Skin epidermis (tissue), 12 donors: ENCODE results near the gene LRFN4.
A peak's percentile ranks its signal among the peaks of the same experiment; 100 is the strongest.

ENCODE experiments used
- H3K27ac ChIP-seq, 21 experiments: fragments of 200-600 bp; sonication (generic) in 11 of 21; one replicate each; pipeline ENCODE4 v1.5.0; 2020; ENCODE audit warnings: mild to moderate bottlenecking in 3 of 21, inconsistent platforms in 2 of 21, moderate library complexity in 2 of 21
- H3K4me3 ChIP-seq, 7 experiments: fragments of 200-600 bp; sonication (generic) in 2 of 7; one replicate each; pipeline ENCODE4 v1.5.0; 2020; ENCODE audit warnings: inconsistent platforms in 2 of 7, mild to moderate bottlenecking in 2 of 7, moderate library complexity in 1 of 7

Gene LRFN4

DNA sequence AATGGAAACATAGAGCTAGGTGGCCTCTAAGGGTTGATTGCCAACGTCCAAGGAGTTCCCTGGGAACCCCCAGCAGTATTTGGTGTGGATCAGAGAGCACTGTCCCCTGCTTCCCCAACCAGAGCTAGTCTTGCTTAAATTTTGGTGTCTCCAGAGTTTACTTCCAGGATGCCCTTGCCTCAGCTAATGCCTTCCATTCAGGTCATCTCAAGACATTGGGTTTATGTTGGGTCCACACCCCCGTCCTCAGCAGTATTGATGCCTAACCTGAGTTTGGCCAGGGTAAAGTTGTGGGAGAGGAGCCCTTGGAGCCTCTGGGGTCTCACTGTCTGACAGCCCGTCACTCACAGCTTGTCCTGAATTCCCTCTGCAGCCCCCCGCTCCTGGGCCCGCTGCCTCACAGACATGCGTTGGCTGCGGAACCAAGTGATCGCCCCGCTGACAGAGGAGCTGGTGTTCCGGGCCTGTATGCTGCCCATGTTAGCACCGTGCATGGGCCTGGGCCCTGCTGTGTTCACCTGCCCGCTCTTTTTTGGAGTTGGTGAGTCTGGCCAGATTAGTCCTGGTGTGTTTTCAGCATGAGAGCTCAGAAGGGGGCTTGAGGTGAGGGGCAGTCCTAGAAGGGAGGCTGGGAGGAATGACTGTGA lies 12.2 kb upstream of the LRFN4 start:
- peak overlapping the region in 2 of 7 experiments; percentile 78 to 85 for H3K4me3 ChIP-seq
- peak overlapping the region in 4 of 21 experiments; percentile 97 to 100 (median 99) for H3K27ac ChIP-seq

- Histone ChIP-seq H3K4me3 (no peak overlapping the region), H3K27ac (no peak overlapping the region)
Measured at GRCh38 chr11:66845143-66845875, 11.6 kb upstream of the LRFN4 start.

- no peak overlapping the region for H3K27ac ChIP-seq
- no peak overlapping the region for H3K4me3 ChIP-seq
Measured at GRCh38 chr11:66845876-66846212, 11.0 kb upstream of the LRFN4 start.

DNA sequence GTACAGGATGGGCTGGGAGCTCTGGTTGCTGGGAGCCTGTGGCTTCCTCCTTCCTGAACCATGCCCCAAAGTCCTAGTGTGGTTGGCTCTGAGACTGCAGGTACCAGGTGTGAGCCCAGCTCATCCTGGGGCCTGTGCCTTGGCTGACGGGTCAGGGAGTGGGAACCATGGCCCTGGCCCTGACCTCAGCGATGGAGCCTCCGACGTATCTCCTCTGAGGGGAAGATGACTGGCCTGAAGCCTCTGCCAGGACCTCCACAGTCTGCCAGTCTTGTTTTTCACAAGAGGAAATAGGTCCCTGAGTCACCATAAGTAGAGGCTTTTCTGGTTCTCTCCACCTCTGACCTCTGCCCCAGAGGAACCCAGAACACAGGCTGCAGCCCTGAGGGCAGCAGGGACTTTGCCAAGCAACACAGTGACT lies 10.2 kb upstream of the LRFN4 start:
- Histone ChIP-seq H3K4me3 (no peak overlapping the region), H3K27ac (no peak overlapping the region)

GRCh38 chr11:66847461-66848232 lies 9.2 kb upstream of the LRFN4 start:
- Histone ChIP-seq H3K27ac (no peak overlapping the region), H3K4me3 (no peak overlapping the region)

DNA sequence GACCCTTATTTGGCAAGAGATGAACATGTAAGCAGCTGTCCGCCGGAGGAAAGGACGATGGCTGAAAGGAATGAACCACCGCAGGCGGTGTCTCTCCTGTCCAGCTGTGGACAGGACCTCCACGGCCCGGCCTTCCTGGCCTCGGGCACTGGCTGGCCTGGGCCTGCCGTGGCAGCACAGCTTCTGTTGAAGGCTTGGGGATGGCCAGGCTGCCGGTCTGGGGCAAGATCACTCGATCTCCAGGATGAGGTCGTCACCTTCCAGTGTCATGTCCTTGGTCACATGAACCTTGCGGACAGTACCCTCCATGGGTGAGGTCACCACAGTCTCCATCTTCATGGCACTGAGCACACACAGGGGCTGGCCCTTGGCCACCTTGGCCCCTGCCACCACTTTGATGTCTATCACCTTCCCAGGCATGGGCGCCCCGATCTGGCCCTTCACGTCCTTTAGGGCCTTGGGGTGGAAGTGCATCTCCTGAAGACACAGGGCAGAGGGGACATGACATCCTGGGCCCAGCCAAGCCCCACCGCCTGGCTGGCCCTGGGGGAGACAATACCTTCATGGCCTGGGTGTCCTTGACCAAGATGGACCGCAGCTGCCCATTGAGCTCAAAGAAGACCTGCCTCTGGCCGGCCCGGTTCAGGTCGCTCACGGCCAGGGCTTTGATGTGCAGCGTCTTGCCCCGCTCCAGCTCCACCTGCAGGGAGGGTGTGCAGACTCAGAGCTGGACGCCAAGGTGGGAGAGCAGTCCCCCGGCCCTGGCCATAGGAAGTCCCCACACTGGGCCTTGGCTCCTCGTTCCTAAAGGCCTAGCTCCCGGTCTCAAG lies 8.0 kb upstream of the LRFN4 start:
- H3K27ac ChIP-seq = no peak overlapping the region
- H3K4me3 ChIP-seq = no peak overlapping the region

DNA sequence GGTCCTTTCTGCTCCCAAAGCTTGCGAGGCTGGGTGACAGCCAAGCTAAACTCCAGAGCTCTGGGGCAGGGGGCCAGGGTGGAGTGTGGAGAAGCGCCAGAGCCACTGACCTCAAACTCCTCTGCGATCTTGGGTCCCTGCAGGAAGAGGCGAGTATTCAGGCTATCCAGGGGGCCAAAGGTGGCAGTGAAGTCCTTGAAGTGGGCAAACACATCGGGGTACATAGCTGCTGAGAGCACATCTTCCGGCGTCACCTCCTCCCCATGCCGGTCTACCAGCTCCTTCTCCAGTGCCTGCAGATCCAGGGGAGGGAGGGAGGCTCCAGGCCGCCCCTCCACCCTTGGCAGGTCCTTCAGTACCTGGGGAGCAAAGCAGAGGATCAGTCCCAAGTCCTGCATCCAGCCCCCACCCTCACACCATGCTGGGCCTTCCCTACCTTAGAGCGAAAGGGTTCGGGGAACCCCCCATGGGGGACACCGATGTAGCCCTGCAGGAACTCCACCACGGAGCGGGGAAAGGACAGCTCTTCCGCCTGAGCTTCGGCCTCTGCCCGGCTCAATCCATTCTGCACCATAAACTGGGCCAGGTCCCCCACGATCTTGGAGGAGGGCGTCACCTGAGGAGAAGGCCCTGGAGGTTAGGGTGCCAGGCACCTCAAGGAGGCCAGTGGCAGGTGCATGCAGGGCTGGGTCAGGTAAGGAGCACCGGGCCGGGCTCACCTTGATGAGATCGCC lies 7.2 kb upstream of the LRFN4 start:
- H3K27ac ChIP-seq = no peak overlapping the region
- no peak overlapping the region for H3K4me3 ChIP-seq

- Histone ChIP-seq H3K27ac (no peak overlapping the region), H3K4me3 (no peak overlapping the region)
Measured at GRCh38 chr11:66850235-66850587, 6.7 kb upstream of the LRFN4 start.

DNA sequence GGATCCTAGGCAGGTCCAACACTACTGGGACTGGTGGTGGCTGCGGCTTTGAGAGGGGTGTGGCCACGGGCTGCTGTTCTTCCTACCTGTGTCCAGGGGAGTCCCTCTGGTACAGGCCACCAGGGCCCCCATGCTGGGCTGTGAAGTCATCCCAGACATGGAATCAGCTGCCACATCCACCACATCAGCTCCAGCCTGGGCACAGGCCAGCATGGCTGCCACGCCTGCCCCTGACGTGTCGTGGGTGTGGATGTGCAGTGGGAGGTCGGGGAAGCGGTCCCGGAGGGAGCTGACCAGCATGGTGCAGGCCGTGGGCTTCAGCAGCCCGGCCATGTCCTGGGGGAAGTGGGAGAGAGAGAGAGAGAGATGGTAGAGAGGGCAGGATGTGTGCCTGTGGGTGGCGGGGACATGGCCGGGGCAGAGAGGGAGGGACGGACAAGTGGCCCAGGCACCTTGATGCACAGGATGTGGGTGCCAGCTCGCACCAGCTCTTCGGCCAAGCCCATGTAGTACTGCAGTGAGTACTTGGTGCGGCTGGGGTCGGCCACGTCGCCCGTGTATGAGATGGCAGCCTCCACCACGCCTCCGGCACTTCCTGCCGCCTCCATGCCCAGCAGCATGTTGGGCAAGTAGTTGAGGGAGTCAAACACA lies 6.2 kb upstream of the LRFN4 start:
- no peak overlapping the region for H3K4me3 ChIP-seq
- no peak overlapping the region for H3K27ac ChIP-seq

DNA sequence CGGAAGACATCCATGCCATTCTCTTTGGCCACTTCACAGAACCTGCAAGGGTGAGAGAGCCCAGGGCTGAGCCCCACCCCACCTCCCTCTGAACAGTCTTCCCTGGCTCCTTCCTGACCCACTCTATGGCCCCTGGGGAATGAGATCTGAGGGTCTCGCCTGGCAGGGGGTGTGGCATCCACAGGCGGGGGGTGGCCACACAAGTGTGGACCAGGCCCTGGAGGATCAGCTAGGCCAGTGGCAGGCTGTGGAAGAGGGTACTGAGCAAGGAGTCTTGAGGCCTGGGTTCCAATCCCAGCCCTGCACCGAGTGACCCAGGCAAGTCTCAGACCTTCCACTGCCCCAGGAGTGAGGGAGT lies 5.6 kb upstream of the LRFN4 start:
- Histone ChIP-seq H3K4me3 (no peak overlapping the region), H3K27ac (no peak overlapping the region)

GRCh38 chr11:66851698-66852465 lies 5.0 kb upstream of the LRFN4 start:
- H3K27ac ChIP-seq = no peak overlapping the region
- no peak overlapping the region for H3K4me3 ChIP-seq

DNA sequence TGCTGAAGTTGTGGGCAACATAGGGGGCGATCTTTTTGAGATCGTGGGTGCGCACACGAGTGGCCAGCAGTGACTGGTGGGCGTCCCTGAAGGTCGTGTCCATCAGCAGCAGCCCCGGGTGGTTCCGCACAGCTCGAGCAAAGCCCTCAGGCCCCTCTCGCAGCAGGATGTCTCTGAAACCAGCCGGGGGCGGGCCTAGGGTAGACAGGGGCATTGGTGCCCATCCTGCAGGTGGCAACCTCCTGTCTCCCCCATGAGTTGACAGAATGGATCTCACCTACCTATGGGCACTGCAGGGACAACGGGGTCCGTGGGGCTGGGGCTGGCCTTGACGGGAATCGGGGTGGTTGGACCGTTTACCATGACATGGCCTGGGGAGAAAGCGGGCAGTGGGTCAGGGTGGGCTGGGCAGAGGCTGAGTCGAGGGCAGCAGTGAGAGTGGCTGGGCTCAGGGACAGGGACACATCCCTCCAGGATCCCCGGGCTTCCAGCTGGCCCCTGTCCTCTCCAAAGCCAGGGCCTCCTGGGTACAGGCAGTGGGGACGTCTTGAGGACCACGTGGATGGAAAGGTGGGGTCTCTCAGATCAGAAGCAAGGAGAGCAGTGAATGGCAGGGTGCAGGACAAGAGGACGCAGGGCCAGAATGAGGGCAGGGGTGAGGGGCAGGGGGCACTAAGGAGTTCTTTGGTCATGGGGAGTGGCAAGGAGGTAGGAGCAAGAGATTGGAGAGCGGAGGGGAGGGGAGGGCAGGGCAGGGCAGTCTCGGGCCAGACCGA lies 4.2 kb upstream of the LRFN4 start:
- Histone ChIP-seq H3K4me3 (no peak overlapping the region), H3K27ac (no peak overlapping the region)

GRCh38 chr11:66853242-66854229 lies 3.3 kb upstream of the LRFN4 start:
- Histone ChIP-seq H3K27ac (no peak overlapping the region), H3K4me3 (no peak overlapping the region)

DNA sequence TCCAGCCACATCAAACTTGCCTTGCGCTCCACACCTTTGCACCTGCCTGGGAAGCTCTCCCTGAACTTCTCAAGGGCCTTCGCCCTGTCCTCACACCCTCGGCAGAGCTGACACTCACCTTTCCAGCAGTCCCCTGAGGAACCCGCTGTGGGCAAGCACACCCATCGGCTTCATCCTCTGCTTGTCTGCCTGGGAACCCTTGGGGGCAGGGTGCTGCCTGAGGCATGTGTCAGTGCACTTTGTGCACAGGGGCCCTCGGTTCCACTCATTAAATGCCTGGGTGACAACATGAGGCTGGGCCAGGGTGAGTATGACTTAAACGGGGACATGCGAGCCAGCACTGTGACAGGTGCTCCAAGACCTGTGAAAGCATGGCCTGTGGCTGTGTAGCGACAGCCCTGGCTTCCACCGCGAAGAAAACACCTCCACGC lies 2.6 kb upstream of the LRFN4 start:
- Histone ChIP-seq H3K4me3 (no peak overlapping the region), H3K27ac (no peak overlapping the region)

DNA sequence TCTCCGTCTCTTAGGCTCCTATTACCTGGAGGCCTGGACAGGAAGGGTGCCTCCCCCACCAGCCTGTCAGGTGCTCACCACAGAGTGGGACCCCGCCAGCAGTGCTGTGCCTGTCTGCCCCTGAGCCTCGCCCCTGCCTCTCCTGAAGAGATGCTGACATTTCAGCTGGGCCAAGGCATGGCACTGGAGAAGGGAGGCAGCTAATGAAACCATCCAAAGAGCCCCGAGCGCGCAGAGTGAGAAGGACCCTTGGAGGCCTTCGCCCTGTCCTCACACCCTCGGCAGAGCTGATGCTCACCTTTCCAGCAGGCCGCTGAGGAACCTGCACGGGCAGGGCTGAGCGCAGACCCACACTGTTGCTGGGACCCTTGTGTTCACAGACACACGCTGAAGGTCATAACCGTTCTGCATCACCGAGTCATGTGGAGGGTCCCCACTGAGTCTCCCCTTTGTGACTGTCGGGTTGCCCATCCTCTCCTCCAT lies 2.1 kb upstream of the LRFN4 start:
- Histone ChIP-seq H3K4me3 (no peak overlapping the region), H3K27ac (no peak overlapping the region)
